NB4 (cell line): ENCODE measurements around the gene TUBGCP3.

Source experiments
- CTCF ChIP-seq: IDR thresholded peaks from one replicate; pipeline ENCODE4 v1.5.1; 2012; ENCODE audit warnings: low read depth, low read length
- POLR2A ChIP-seq: IDR thresholded peaks from 2 replicates; pipeline ENCODE4 v1.6.1; 2011; ENCODE audit warnings: mild to moderate bottlenecking; ENCODE audit not compliant: insufficient read length; ENCODE audit errors: extremely low read depth

- TF ChIP-seq CTCF (no peak), POLR2A (no peak)
Measured at GRCh38 chr13:112448621-112449544, 139.1 kb downstream of the TUBGCP3 start.
